Tibial nerve (tissue), 4 donors: ENCODE measurements around the gene LMCD1. TPM values are rescaled to one million over a fixed set of nuclear protein-coding genes. Genes with fewer than 3 reads are reported as not detected.

Experiments used
- DNase-seq, 2 donors: peaks; one replicate each; pipeline ENCODE4 v3.0.0-alpha.2; 2019; ENCODE audit warnings: low spot score in 2 of 2
- H3K27ac ChIP-seq, 4 donors: fragments of 200-600 bp; sonication (generic) in 3 of 4; one replicate each; pipeline ENCODE4 v1.5.1; 2017 to 2019; ENCODE audit warnings: mild to moderate bottlenecking in 1 of 4
- H3K27me3 ChIP-seq, 2 donors: fragments of 200-600 bp; sonication (generic) in 1 of 2; one replicate each; pipeline versions ENCODE4 v1.5.1 to v1.6.0; 2017 to 2019
- H3K36me3 ChIP-seq, 3 donors: fragments of 200-600 bp; sonication (generic); one replicate each; pipeline ENCODE4 v1.5.1; 2018 to 2019
- H3K4me1 ChIP-seq, 4 donors: fragments of 200-600 bp; sonication (generic) in 3 of 4; one replicate each; pipeline ENCODE4 v1.5.1; 2017 to 2019
- H3K4me3 ChIP-seq, 4 donors: fragments of 200-600 bp; sonication (generic) in 3 of 4; one replicate each; pipeline ENCODE4 v1.5.1; 2017 to 2019; ENCODE audit warnings: mild to moderate bottlenecking in 1 of 4, moderate library complexity in 1 of 4
- H3K9me3 ChIP-seq, 4 donors: fragments of 200-600 bp; sonication (generic) in 3 of 4; one replicate each; pipeline ENCODE4 v1.5.1; 2017 to 2019
- CTCF ChIP-seq, 5 experiments: fragments of 200-600 bp in 3 of 5; fragments of 450-650 bp in 2 of 5; sonication (generic) in 3 of 5; IDR thresholded peaks; one replicate each; pipeline ENCODE4 v1.5.1; 2016 to 2019; ENCODE audit warnings: antibody characterized with exemption in 5 of 5, mild to moderate bottlenecking in 3 of 5, moderate library complexity in 2 of 5
- EP300 ChIP-seq, 2 donors: sonication (generic); formaldehyde crosslinking; IDR thresholded peaks; one replicate each; pipeline ENCODE4 v1.6.1; 2017; ENCODE audit warnings: antibody characterized with exemption in 2 of 2, mild to moderate bottlenecking in 1 of 2
- POLR2A ChIP-seq, 2 donors: fragments of 450-650 bp; IDR thresholded peaks; one replicate each; pipeline ENCODE4 v1.6.1; 2017; ENCODE audit warnings: antibody characterized with exemption in 2 of 2, mild to moderate bottlenecking in 2 of 2, moderate library complexity in 2 of 2
- WGBS, 2 donors: methylation state at CpG; one replicate each; pipeline ENCODE4 v1.1.5; 2018; 5-methylcytosine and 5-hydroxymethylcytosine counted together
- total RNA-seq, 4 donors: library from RNA; depleted of rRNA; stranded (reverse); fragments of >200 nt; gene quantifications; one replicate each; pipeline ENCODE4 v1.1.0, GENCODE V29; 2016

Gene LMCD1
- total RNA-seq, 4 donors from 2014 or later, result 81.2 to 147 (median 92.9) TPM

- TF ChIP-seq POLR2A (IDR thresholded peaks at IDR 0.05), result no peak
- peak in 1 of 2 donors; percentile 36 for TF ChIP-seq EP300 (IDR thresholded peaks at IDR 0.05)
- TF ChIP-seq CTCF (IDR thresholded peaks at IDR 0.05), result no peak
- Histone ChIP-seq H3K4me3 (no peak overlapping the region), H3K27ac (no peak overlapping the region), H3K27me3 (no peaks in the 10 kb centered on the region), H3K4me1 (peaks cover 0 to 20% (median 2%) of the 10 kb centered on the region in 4 donors), H3K36me3 (no peaks in the 10 kb centered on the region), H3K9me3 (no peaks in the 10 kb centered on the region)
- 56 to 61% methylated on average over 9 of the region's 9 CpGs for WGBS, 2 donors
- DNase-seq, result no peak
Measured at GRCh38 chr3:8603115-8603710, 101.6 kb downstream of the LMCD1 start.

GRCh38 chr3:8604006-8604405 is 102.4 kb downstream of the LMCD1 start:
- peaks cover 0 to 20% (median 2%) of the 10 kb centered on the region in 4 donors for H3K4me1 ChIP-seq
- no peak for DNase-seq
- 89 to 93% methylated on average over 7 of the region's 7 CpGs for WGBS, 2 donors
- no peaks in the 10 kb centered on the region for H3K27me3 ChIP-seq
- H3K4me3 ChIP-seq, result no peak overlapping the region
- H3K36me3 ChIP-seq, result no peaks in the 10 kb centered on the region
- TF ChIP-seq POLR2A (IDR thresholded peaks at IDR 0.05), result no peak
- no peak for TF ChIP-seq EP300 (IDR thresholded peaks at IDR 0.05)
- TF ChIP-seq CTCF (IDR thresholded peaks at IDR 0.05), result no peak
- no peak overlapping the region for H3K27ac ChIP-seq
- no peaks in the 10 kb centered on the region for H3K9me3 ChIP-seq

- peaks cover 0 to 20% (median 2%) of the 10 kb centered on the region in 4 donors for H3K4me1 ChIP-seq
- WGBS, 2 donors, result 91 to 94% methylated on average over 3 of the region's 3 CpGs
- no peak for TF ChIP-seq CTCF (IDR thresholded peaks at IDR 0.05)
- no peak for DNase-seq
- H3K27me3 ChIP-seq, result no peaks in the 10 kb centered on the region
- H3K27ac ChIP-seq, result no peak overlapping the region
- H3K9me3 ChIP-seq, result no peaks in the 10 kb centered on the region
- H3K36me3 ChIP-seq, result no peaks in the 10 kb centered on the region
- H3K4me3 ChIP-seq, result no peak overlapping the region
Measured at GRCh38 chr3:8604988-8605387, 103.4 kb downstream of the LMCD1 start.

GRCh38 chr3:8606701-8607231 is 105.1 kb downstream of the LMCD1 start:
- H3K4me1 ChIP-seq, result peaks cover 0 to 20% (median 2%) of the 10 kb centered on the region in 4 donors
- TF ChIP-seq CTCF (IDR thresholded peaks at IDR 0.05), result no peak
- no peak for TF ChIP-seq EP300 (IDR thresholded peaks at IDR 0.05)
- TF ChIP-seq POLR2A (IDR thresholded peaks at IDR 0.05), result no peak
- H3K4me3 ChIP-seq, result no peak overlapping the region
- H3K27ac ChIP-seq, result no peak overlapping the region
- DNase-seq, result no peak
- no peaks in the 10 kb centered on the region for H3K27me3 ChIP-seq
- 53 to 54% methylated on average over 7 of the region's 7 CpGs for WGBS, 2 donors
- no peaks in the 10 kb centered on the region for H3K9me3 ChIP-seq
- no peaks in the 10 kb centered on the region for H3K36me3 ChIP-seq

- TF ChIP-seq POLR2A (IDR thresholded peaks at IDR 0.05) (no peak), CTCF (IDR thresholded peaks at IDR 0.05) (peak in 4 of 5 experiments; percentile 44 to 72 (median 56)), EP300 (IDR thresholded peaks at IDR 0.05) (peak in 1 of 2 donors; percentile 28)
- whole genome bisulfite sequencing, 2 donors, result 60 to 68% methylated on average over 7 of the region's 7 CpGs
- Histone ChIP-seq H3K4me1 (peaks cover 0 to 20% (median 2%) of the 10 kb centered on the region in 4 donors), H3K27me3 (no peaks in the 10 kb centered on the region), H3K36me3 (no peaks in the 10 kb centered on the region), H3K4me3 (no peak overlapping the region), H3K9me3 (no peaks in the 10 kb centered on the region), H3K27ac (no peak overlapping the region)
- peak in 1 of 2 donors; percentile 43 for DNase-seq
Measured at GRCh38 chr3:8607234-8608040, 105.8 kb downstream of the LMCD1 start.
